ENCODE data around the gene CRYBA4. TPM values are rescaled to one million over a fixed set of nuclear protein-coding genes. Genes with fewer than 3 reads are reported as not detected.

The CRYBA4 gene
- polyA plus RNA-seq, 1 of the 3 experiments (the other 2 are of a cell fraction): not detected

- H3K27ac ChIP-seq (ENCODE audit: low read depth in 2 of 2, low read length in 1 of 2): no peak overlapping the region
- H3K4me2 ChIP-seq: no peak overlapping the region
- H3K27me3 ChIP-seq (ENCODE audit: insufficient read depth): no peaks in the 10 kb centered on the region; the same call in 1 of the 2 replicates
- H3K79me2 ChIP-seq (ENCODE audit: insufficient read depth): no peaks in the 10 kb centered on the region
- DNase-seq: no peak
- CTCF ChIA-PET: interaction anchor here (1.1 kb wide), 1 partner anchor 257 kb away, joined by 3 read pairs; no protein-coding TSS in a partner anchor
- TF ChIP-seq IRF3 (IDR thresholded peaks at IDR 0.05; ENCODE audit: low read depth, low read length) (no peak), FOXJ3 (CRISPR knock-in tag; IDR thresholded peaks at IDR 0.05) (no peak), POLR2AphosphoS5 (IDR thresholded peaks at IDR 0.05; ENCODE audit: low read depth, low read length) (no peak), FOSL2 (IDR thresholded peaks at IDR 0.05; ENCODE audit: borderline replicate concordance, low read depth) (no peak), RXRA (IDR thresholded peaks at IDR 0.05; ENCODE audit: borderline replicate concordance, low read depth) (no peak), NFIC (IDR thresholded peaks at IDR 0.05; ENCODE audit: borderline replicate concordance) (no peak), NRF1 (IDR thresholded peaks at IDR 0.05; ENCODE audit: low read depth, low read length) (no peak), EZH2phosphoT487 (IDR thresholded peaks at IDR 0.05; ENCODE audit: borderline replicate concordance, low read depth) (no peak), FOXM1 (IDR thresholded peaks at IDR 0.05; ENCODE audit: low read depth) (no peak), ZBTB33 (IDR thresholded peaks at IDR 0.05; ENCODE audit: borderline replicate concordance, low read depth) (no peak), MEF2A (IDR thresholded peaks at IDR 0.05; ENCODE audit: borderline replicate concordance, low read depth) (no peak), JUND (IDR thresholded peaks at IDR 0.05) (no peak), YY1 (IDR thresholded peaks at IDR 0.05; ENCODE audit: low read depth) (no peak)
- TF ChIP-seq, protein P1, sequence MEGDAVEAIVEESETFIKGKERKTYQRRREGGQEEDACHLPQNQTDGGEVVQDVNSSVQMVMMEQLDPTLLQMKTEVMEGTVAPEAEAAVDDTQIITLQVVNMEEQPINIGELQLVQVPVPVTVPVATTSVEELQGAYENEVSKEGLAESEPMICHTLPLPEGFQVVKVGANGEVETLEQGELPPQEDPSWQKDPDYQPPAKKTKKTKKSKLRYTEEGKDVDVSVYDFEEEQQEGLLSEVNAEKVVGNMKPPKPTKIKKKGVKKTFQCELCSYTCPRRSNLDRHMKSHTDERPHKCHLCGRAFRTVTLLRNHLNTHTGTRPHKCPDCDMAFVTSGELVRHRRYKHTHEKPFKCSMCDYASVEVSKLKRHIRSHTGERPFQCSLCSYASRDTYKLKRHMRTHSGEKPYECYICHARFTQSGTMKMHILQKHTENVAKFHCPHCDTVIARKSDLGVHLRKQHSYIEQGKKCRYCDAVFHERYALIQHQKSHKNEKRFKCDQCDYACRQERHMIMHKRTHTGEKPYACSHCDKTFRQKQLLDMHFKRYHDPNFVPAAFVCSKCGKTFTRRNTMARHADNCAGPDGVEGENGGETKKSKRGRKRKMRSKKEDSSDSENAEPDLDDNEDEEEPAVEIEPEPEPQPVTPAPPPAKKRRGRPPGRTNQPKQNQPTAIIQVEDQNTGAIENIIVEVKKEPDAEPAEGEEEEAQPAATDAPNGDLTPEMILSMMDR (IDR thresholded peaks at IDR 0.05): no peak
- no peak overlapping the region for H3K9ac ChIP-seq
- H2AFZ ChIP-seq (ENCODE audit: low read depth): no peak overlapping the region
- no peaks in the 10 kb centered on the region for H4K20me1 ChIP-seq (ENCODE audit: insufficient read depth)
- 54% methylated on average over 1 of the region's 1 CpG for WGBS (ENCODE audit: low lambda C conversion rate)
- no peaks in the 10 kb centered on the region for H3K36me3 ChIP-seq (replicated peaks in 1 of 2; ENCODE audit: control insufficient read depth in 1 of 2, insufficient read depth in 2 of 2, low read length in 1 of 2)
- no peaks in the 10 kb centered on the region for H3K4me1 ChIP-seq (ENCODE audit: control insufficient read depth in 1 of 2, insufficient read depth in 2 of 2, low read depth in 1 of 2, low read length in 1 of 2)
- POLR2A ChIA-PET: no interaction called here
- H3K9me3 ChIP-seq: no peaks in the 10 kb centered on the region
- no peak overlapping the region for H3K4me3 ChIP-seq (ENCODE audit: low read depth in 2 of 2, low read length in 1 of 2)
- H3K9me2 ChIP-seq: no peaks in the 10 kb centered on the region
- no peaks in the 10 kb centered on the region for H3F3A ChIP-seq (replicated peaks; ENCODE audit: insufficient read depth)
Observed at GRCh38 chr22:26623984-26624383, 2.2 kb downstream of the CRYBA4 start.
